GM21723 (cell line): ENCODE results near the gene SIK2.

Source experiments
- ATAC-seq: cut with Tn5 transposase; IDR thresholded peaks from one replicate; pipeline ENCODE4 v1.9.1; 2021; ENCODE audit warnings: mild to moderate bottlenecking, moderate library complexity; ENCODE audit not compliant: unreplicated experiment

SIK2 gene

GRCh38 chr11:111581341-111581740, 20.9 kb upstream of the SIK2 start:
- ATAC-seq: no peak

GRCh38 chr11:111582163-111582562, 20.1 kb upstream of the SIK2 start:
- ATAC-seq: no peak

DNA sequence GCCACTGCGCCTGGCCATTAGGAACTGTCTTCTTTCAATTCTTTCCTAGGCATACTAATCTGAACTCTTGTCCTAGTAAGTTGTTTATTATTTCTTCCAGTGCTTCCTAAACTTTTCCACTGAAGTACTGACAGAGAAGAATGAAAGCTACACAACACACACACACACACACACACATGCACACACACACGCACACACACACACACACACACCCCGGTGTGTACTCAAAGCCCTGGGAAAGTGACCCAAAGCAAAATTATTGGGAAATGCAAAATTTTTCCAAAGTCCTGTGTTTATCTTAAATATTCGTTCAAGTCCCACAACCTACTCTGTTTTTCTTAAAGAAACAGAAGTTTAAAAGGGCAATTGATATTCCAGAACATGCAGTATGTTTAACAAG, 19.4 kb upstream of the SIK2 start:
- ATAC-seq: no peak

- ATAC-seq: no peak
Measured at GRCh38 chr11:111585371-111585770, 16.9 kb upstream of the SIK2 start.

DNA sequence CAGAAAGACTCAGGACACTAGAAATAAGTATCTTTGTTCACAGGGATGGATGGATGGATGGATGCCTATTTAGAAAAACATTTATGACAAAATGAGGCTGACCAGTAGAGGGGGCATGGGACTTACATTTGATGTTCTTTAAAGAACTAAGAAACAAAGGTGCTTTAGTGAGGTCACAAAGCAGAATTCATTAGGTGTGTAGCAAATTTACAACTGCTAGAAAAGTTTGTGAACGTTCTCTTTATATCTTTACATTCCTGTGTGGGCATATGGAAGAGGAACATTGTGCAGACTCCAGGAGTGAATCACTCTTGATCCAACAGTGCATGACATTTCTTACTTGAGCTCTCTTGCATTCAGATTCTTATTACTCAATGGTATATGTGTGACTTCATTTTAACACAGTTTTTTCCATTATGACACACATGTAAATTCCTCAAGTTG, 15.8 kb upstream of the SIK2 start:
- ATAC-seq: no peak

GRCh38 chr11:111589114-111589513, 13.1 kb upstream of the SIK2 start:
- ATAC-seq: no peak

- ATAC-seq: no peak
Measured at GRCh38 chr11:111589886-111590499, 12.3 kb upstream of the SIK2 start.

GRCh38 chr11:111591187-111591960, 10.9 kb upstream of the SIK2 start:
- ATAC-seq: no peak

- no peak for ATAC-seq
Measured at GRCh38 chr11:111592491-111592890, 9.8 kb upstream of the SIK2 start.

DNA sequence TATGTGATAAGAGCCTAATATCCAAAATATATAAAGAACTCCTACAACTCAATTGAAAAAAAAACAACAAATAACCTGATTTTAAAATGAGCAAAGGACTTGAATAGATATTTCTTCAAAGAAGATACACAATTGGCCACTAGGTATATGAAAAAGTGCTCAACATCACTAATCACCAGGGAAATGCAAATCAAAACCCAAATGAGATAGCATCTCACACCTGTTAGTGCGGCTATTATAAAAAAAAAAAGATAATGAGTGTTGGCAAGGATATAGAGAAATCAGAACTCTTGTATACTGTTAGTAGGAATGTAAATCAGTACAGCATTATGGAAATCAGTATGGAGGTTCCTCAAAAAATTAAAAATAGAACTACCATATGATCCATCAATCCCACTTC, 5.9 kb upstream of the SIK2 start:
- no peak for ATAC-seq

GRCh38 chr11:111598148-111598547, 4.1 kb upstream of the SIK2 start:
- no peak for ATAC-seq

DNA sequence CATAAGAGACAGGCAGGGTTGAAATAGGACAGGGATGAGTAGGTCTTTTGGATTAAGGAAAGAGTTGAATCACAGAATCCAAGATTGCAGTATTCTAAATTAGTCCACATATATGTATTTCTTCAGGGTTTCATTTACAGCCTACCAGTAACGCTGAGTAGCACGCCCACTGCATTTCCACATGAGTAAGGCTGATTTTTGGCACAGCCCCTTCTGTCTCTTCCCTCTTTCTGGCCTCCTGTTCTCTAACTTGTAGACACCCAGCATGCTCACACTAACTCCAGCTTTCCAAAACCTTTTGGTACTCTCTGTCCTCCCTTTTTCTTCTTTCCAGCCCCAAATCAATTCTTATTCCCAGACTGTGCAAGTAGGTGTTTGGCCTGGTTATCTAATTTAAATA, 3.7 kb upstream of the SIK2 start:
- no peak for ATAC-seq

DNA sequence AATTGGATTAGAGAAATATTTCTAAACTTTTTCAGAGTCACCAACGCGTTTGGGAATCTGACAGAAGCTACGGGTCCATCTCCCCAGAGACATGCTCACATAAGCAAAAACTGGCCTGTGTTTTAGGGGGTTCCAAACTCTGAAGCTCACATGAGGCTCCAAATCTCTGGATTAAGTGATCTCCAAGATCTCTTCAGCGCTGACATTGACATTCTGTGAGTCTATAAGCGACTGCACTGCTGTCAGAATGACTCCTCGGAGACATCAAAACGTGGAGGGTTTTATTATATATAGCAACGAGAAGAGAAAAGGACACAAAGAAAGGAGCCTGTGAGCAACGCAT, 642 bp upstream of the SIK2 start:
- no peak for ATAC-seq

DNA sequence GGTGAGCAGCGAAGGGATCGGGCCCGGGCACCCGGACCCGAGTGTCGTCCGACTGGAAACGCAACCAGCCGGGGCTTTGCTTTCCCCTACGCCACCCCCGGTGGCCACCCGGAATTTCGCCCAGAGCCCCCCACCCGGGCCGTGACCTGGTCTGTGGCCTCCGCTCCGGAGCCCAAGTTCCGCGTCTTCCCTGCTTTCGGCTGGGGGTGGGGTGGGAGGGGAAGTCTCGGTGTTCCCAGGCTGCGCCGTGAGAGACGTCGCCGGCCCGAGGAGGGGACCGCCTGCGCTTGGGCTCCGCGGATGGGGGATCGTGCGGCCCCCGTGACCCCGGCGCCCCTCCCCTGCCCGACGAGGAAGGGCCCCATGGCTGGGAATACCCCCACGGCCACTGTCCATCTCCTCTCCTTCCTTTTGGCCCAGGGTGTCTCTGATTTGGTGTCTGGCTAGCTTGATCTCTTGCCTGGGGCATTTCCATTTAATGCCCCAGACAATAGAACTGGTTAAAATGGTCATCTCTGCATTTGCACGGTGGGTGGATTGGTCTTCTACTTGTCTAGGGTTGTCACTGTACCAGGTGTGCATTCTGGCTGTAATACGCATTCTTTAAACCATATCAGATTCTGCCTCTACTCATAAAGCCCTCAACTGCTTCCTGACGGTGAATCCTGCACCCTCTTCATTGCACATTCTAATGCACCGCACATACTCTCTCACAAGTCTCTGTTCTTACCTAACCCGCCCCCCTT, 789 bp downstream of the SIK2 start:
- ATAC-seq: no peak

- no peak for ATAC-seq
Measured at GRCh38 chr11:111603611-111604130, 1.4 kb downstream of the SIK2 start.

DNA sequence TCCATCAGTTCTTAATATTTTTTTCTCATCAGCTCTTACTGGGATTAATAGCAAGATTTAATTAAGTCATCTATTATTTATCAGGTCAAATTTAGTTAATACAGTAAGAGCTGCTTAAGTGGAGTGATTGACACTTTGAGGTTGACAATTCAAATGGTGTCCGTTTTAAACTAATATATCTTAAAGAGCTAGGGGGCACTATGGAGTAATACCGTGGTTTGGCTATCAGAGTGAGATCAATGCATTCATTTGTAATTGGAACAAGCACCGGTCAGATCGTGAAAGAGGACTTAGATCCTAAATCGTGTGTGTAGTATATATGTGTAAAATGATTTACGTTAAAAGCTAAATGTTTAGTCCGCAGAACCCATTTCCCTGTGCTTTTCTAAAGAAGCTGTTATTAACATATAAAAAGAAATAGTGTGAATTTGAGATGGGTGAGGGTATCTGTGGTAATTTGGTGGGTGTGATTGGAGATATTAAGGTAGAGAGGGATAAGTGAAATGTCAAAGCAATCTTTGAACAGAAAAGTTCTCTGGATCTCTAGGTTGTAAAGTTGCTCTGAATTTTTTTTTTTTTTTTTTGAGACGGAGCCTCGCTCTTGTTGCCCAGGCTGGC, 2.3 kb downstream of the SIK2 start:
- ATAC-seq: no peak

DNA sequence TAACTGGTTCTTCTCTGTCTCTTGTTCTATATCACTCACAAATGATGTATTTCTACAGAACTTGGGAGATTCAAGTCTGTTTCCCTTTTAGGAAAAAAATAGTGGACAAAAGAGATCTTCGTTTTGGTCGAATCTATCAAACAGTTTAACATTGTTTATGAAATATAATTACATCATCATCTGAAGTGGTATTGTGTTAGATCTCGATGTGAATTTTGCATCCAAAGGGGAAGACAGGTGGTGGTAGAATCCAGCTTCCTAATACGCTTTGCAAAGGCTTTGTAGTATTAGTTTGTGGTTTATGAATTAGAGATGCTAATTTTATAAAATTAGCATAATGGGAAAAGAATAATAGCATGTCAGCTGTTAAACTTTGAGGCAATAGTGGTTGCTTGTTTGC, 3.4 kb downstream of the SIK2 start:
- ATAC-seq: no peak

GRCh38 chr11:111606986-111607385, 4.7 kb downstream of the SIK2 start:
- no peak for ATAC-seq

- ATAC-seq: no peak
Measured at GRCh38 chr11:111607751-111608150, 5.5 kb downstream of the SIK2 start.

- no peak for ATAC-seq
Measured at GRCh38 chr11:111612224-111612623, 10.0 kb downstream of the SIK2 start.

- ATAC-seq: no peak
Measured at GRCh38 chr11:111617286-111617685, 15.0 kb downstream of the SIK2 start.
